MCF 10A (cell line): Measurements from ENCODE around the gene ELOA. TPM values are rescaled to one million over a fixed set of nuclear protein-coding genes. Genes with fewer than 3 reads are reported as not detected.
A peak's percentile ranks its signal among the peaks of the same experiment; 100 is the strongest.

Experiments
- BruUV-seq: library from RNA; stranded (reverse); fragments of 400-500 nt; replicated peaks from 2 replicates; lab custom pipeline; 2021; lab: Mats Ljungman, UMichigan
- CTCF ChIA-PET: fragments of 300-600 bp; sonication (Branson Sonifier 250); formaldehyde crosslinking; extraction: SDS; loops from one replicate; lab custom pipeline; 2021; ENCODE audit warnings: antibody characterized with exemption, inconsistent platforms; lab: Yijun Ruan, JAX
- POLR2A ChIA-PET: fragments of 300-600, 350-650 bp; sonication (Branson Sonifier 250); formaldehyde crosslinking; extraction: SDS; loops from one replicate; lab custom pipeline; 2020; ENCODE audit warnings: antibody characterized with exemption, inconsistent platforms; lab: Yijun Ruan, JAX
- DNase-seq: peaks from one replicate; pipeline ENCODE4 v3.0.0-alpha.2; 2018; ENCODE audit not compliant: unreplicated experiment
- H3K27ac Mint-ChIP-seq: one replicate; pipeline ENCODE4 v1.8.0; 2022; ENCODE audit warnings: mild to moderate bottlenecking, low read depth, mixed read lengths; ENCODE audit not compliant: unreplicated experiment
- H3K27me3 Mint-ChIP-seq: one replicate; pipeline ENCODE4 v1.8.0; 2022; ENCODE audit warnings: mixed read lengths; ENCODE audit not compliant: insufficient read depth, unreplicated experiment
- H3K36me3 Mint-ChIP-seq: one replicate; pipeline ENCODE4 v1.8.0; 2022; ENCODE audit warnings: mild to moderate bottlenecking, moderate library complexity, mixed read lengths; ENCODE audit not compliant: insufficient read depth, unreplicated experiment
- H3K4me1 Mint-ChIP-seq: one replicate; pipeline ENCODE4 v1.8.0; 2022; ENCODE audit warnings: mixed read lengths; ENCODE audit not compliant: insufficient read depth, unreplicated experiment
- H3K4me3 Mint-ChIP-seq: one replicate; pipeline ENCODE4 v1.8.0; 2022; ENCODE audit warnings: mild to moderate bottlenecking, moderate library complexity, mixed read lengths; ENCODE audit not compliant: unreplicated experiment
- H3K9me3 Mint-ChIP-seq: one replicate; pipeline ENCODE4 v1.8.0; 2022; ENCODE audit warnings: mixed read lengths; ENCODE audit not compliant: unreplicated experiment
- CTCF ChIP-seq: fragments of 200-600 bp; IDR thresholded peaks from one replicate; pipeline ENCODE4 v1.8.0; 2022; ENCODE audit warnings: antibody characterized with exemption, mild to moderate bottlenecking; ENCODE audit not compliant: unreplicated experiment
- intact Hi-C: fragments of 100-400 bp; cut with micrococcal nuclease; formaldehyde crosslinking; loops from 2 replicates; pipeline ENCODE4 v1.14.1; 2022
- total RNA-seq: library from RNA; stranded (reverse); gene quantifications from 2 replicates; pipeline ENCODE4 v1.2.3, GENCODE V29; 2022

The ELOA gene
- total RNA-seq, 1 experiment from 2014 or later = 68.3 TPM

- H3K27me3 Mint-ChIP-seq = no peaks in the 10 kb centered on the region
- intact Hi-C loops = no loop called here
- no peaks in the 10 kb centered on the region for H3K9me3 Mint-ChIP-seq
- TF ChIP-seq CTCF = peak; percentile 38
- ChIA-PET POLR2A (interaction anchor here (0.6 to 2.9 kb wide), 10 partner anchors 9 to 144 kb away, joined by 3 to 13 read pairs (median 4); partner anchors contain the start of genes GALE and PITHD1), CTCF (interaction anchor here (0.6 to 3.8 kb wide), 28 partner anchors 9 to 232 kb away, joined by 3 to 44 read pairs (median 4); partner anchors contain the start of genes CNR2, FUCA1, GALE and HMGCL)
- DNase-seq = peak; percentile 54
- no TSS peak for BruUV-seq
- peak overlapping the region; percentile 3 for H3K27ac Mint-ChIP-seq
- peaks cover 14% of the 10 kb centered on the region for H3K4me1 Mint-ChIP-seq
- H3K36me3 Mint-ChIP-seq = peaks cover 56% of the 10 kb centered on the region
- H3K4me3 Mint-ChIP-seq = no peak overlapping the region
Observed at GRCh38 chr1:23810818-23811540, 67.7 kb downstream of the ELOA start.

Other genes starting within 250 kb of the ELOA start
- 0.32 and 0.89 TPM in 2 replicates for gene E2F2, start 212.2 kb upstream of the ELOA start, total RNA-seq
- gene ID3, start 184.0 kb upstream of the ELOA start, total RNA-seq = 15.7 and 34.8 TPM in 2 replicates
- 1,201 and 1,563 TPM in 2 replicates for gene RPL11, start 51.7 kb upstream of the ELOA start, total RNA-seq
- 37.7 and 37.8 TPM in 2 replicates for gene PITHD1, start 34.9 kb downstream of the ELOA start, total RNA-seq
- 27.8 and 35.7 TPM in 2 replicates for gene LYPLA2, start 47.7 kb downstream of the ELOA start, total RNA-seq
- gene GALE, start 57.3 kb downstream of the ELOA start, total RNA-seq = 112 and 143 TPM in 2 replicates
- gene HMGCL, start 82.0 kb downstream of the ELOA start, total RNA-seq = 30.4 and 39.3 TPM in 2 replicates
- 7.9 and 8.6 TPM in 2 replicates for gene FUCA1, start 124.8 kb downstream of the ELOA start, total RNA-seq
- gene CNR2, start 169.9 kb downstream of the ELOA start, total RNA-seq = not detected in 2 replicates
- 103 and 115 TPM in 2 replicates for gene PNRC2, start 216.4 kb downstream of the ELOA start, total RNA-seq
- 121 and 134 TPM in 2 replicates for gene SRSF10, start 236.9 kb downstream of the ELOA start, total RNA-seq